GM18909 (cell line): ENCODE data around the gene NEK11.
"Not testable (repeated sequence)": the region's sequence is repeated elsewhere in the genome, so short reads cannot be mapped to it uniquely, and the experiment has no call there.

Experiments used
- ATAC-seq: cut with Tn5 transposase; IDR thresholded peaks from one replicate; pipeline ENCODE4 v1.9.1; 2021; ENCODE audit warnings: mild to moderate bottlenecking; ENCODE audit not compliant: unreplicated experiment, poor library complexity

NEK11 gene

GRCh38 chr3:131038326-131038725 lies 11.6 kb downstream of the NEK11 start:
- ATAC-seq: no peak

- not testable (repeated sequence) for ATAC-seq
Observed at GRCh38 chr3:131042271-131042985, 15.8 kb downstream of the NEK11 start.

GRCh38 chr3:131047582-131047981 lies 20.9 kb downstream of the NEK11 start:
- ATAC-seq: no peak

GRCh38 chr3:131048030-131048429 lies 21.4 kb downstream of the NEK11 start:
- no peak for ATAC-seq

- no peak for ATAC-seq
Observed at GRCh38 chr3:131050001-131050400, 23.3 kb downstream of the NEK11 start.

- ATAC-seq: no peak
Observed at GRCh38 chr3:131053043-131053859, 26.6 kb downstream of the NEK11 start.

GRCh38 chr3:131067983-131068382 lies 41.3 kb downstream of the NEK11 start:
- no peak for ATAC-seq

- ATAC-seq: no peak
Observed at GRCh38 chr3:131072099-131072559, 45.5 kb downstream of the NEK11 start.

GRCh38 chr3:131072845-131073244 lies 46.2 kb downstream of the NEK11 start:
- no peak for ATAC-seq

GRCh38 chr3:131075632-131076328 lies 49.1 kb downstream of the NEK11 start:
- no peak for ATAC-seq

GRCh38 chr3:131077904-131078303 lies 51.2 kb downstream of the NEK11 start:
- ATAC-seq: no peak

- ATAC-seq: no peak
Observed at GRCh38 chr3:131079086-131079485, 52.4 kb downstream of the NEK11 start.

- no peak for ATAC-seq
Observed at GRCh38 chr3:131081224-131081623, 54.5 kb downstream of the NEK11 start.

- ATAC-seq: no peak
Observed at GRCh38 chr3:131082246-131082645, 55.6 kb downstream of the NEK11 start.

- ATAC-seq: no peak
Observed at GRCh38 chr3:131082871-131083863, 56.5 kb downstream of the NEK11 start.

GRCh38 chr3:131091768-131092167 lies 65.1 kb downstream of the NEK11 start:
- no peak for ATAC-seq

GRCh38 chr3:131107637-131108433 lies 81.2 kb downstream of the NEK11 start:
- no peak for ATAC-seq

- ATAC-seq: no peak
Observed at GRCh38 chr3:131109156-131109555, 82.5 kb downstream of the NEK11 start.

GRCh38 chr3:131110087-131110486 lies 83.4 kb downstream of the NEK11 start:
- ATAC-seq: no peak
